NCI-H146 (cell line): Measurements from ENCODE around the gene SCFD2.
"Not testable (repeated sequence)": the region's sequence is repeated elsewhere in the genome, so short reads cannot be mapped to it uniquely, and the experiment has no call there.

Experiments
- DNase-seq: peaks from one replicate; lab custom pipeline; 2025; lab: John Stamatoyannopoulos, UW

Gene SCFD2

GRCh38 chr4:53189011-53189410 lies 176.8 kb downstream of the SCFD2 start:
- DNase-seq: no peak

- DNase-seq: peak; percentile 72
These were observed 179.0 kb downstream of the SCFD2 start for GRCh38 chr4:53186714-53187358.

- DNase-seq: no peak
These were observed 179.8 kb downstream of the SCFD2 start for GRCh38 chr4:53185869-53186585.

GRCh38 chr4:53183754-53184153 lies 182.1 kb downstream of the SCFD2 start:
- DNase-seq: no peak

GRCh38 chr4:53177751-53178150 lies 188.1 kb downstream of the SCFD2 start:
- not testable (repeated sequence) for DNase-seq

- no peak for DNase-seq
These were observed 190.2 kb downstream of the SCFD2 start for GRCh38 chr4:53175640-53176039.

GRCh38 chr4:53174823-53175222 lies 191.0 kb downstream of the SCFD2 start:
- no peak for DNase-seq

GRCh38 chr4:53173576-53173975 lies 192.3 kb downstream of the SCFD2 start:
- DNase-seq: no peak

- DNase-seq: no peak
These were observed 194.1 kb downstream of the SCFD2 start for GRCh38 chr4:53171797-53172196.

- no peak for DNase-seq
These were observed 195.9 kb downstream of the SCFD2 start for GRCh38 chr4:53169695-53170617.

- DNase-seq: no peak
These were observed 197.6 kb downstream of the SCFD2 start for GRCh38 chr4:53168228-53168627.

- no peak for DNase-seq
These were observed 202.9 kb downstream of the SCFD2 start for GRCh38 chr4:53162969-53163368.

- DNase-seq: peak; percentile 13
These were observed 204.0 kb downstream of the SCFD2 start for GRCh38 chr4:53161787-53162433.

GRCh38 chr4:53161051-53161786 lies 204.6 kb downstream of the SCFD2 start:
- DNase-seq: no peak

GRCh38 chr4:53156896-53157295 lies 209.0 kb downstream of the SCFD2 start:
- DNase-seq: no peak

GRCh38 chr4:53152467-53152866 lies 213.4 kb downstream of the SCFD2 start:
- DNase-seq: no peak

- DNase-seq: no peak
These were observed 214.4 kb downstream of the SCFD2 start for GRCh38 chr4:53151489-53151788.

- no peak for DNase-seq
These were observed 215.0 kb downstream of the SCFD2 start for GRCh38 chr4:53150631-53151488.

- DNase-seq: no peak
These were observed 218.2 kb downstream of the SCFD2 start for GRCh38 chr4:53147711-53148110.

- no peak for DNase-seq
These were observed 218.7 kb downstream of the SCFD2 start for GRCh38 chr4:53147197-53147596.

- no peak for DNase-seq
These were observed 224.6 kb downstream of the SCFD2 start for GRCh38 chr4:53141308-53141707.
